Loucy (cell line): ENCODE results near the gene RORC.

Experiments used
- H2AFZ ChIP-seq: fragments of 200-600 bp; sonication (generic); 2 replicates; pipeline ENCODE4 v1.6.0; 2016; ENCODE audit warnings: antibody characterized with exemption, mild to moderate bottlenecking, low read length, moderate library complexity
- H3F3A ChIP-seq: fragments of 200-600 bp; 2 replicates; pipeline ENCODE4 v1.6.0; 2016; ENCODE audit warnings: antibody characterized with exemption, low read depth, mild to moderate bottlenecking
- H3K27me3 ChIP-seq: fragments of 200-600 bp; sonication (generic); 2 replicates; pipeline ENCODE4 v1.6.1; 2014; ENCODE audit warnings: low read length, mild to moderate bottlenecking; ENCODE audit not compliant: insufficient read depth, poor library complexity, severe bottlenecking
- H3K36me3 ChIP-seq: fragments of 200-600 bp; sonication (generic); 2 replicates; pipeline ENCODE4 v1.6.1; 2016; ENCODE audit warnings: low read length; ENCODE audit not compliant: insufficient read depth
- H3K4me1 ChIP-seq: fragments of 200-600 bp; sonication (generic); 2 replicates; pipeline ENCODE4 v1.5.1; 2014; ENCODE audit warnings: low read length, mild to moderate bottlenecking; ENCODE audit not compliant: insufficient read depth, poor library complexity, severe bottlenecking
- H3K4me2 ChIP-seq: fragments of 200-600 bp; sonication (generic); 2 replicates; pipeline ENCODE4 v1.6.0; 2014; ENCODE audit warnings: antibody characterized with exemption, low read length, low read depth, mild to moderate bottlenecking; ENCODE audit not compliant: poor library complexity, severe bottlenecking
- H3K4me3 ChIP-seq: fragments of 200-600 bp; sonication (generic); 2 replicates; pipeline ENCODE4 v1.5.1; 2014; ENCODE audit warnings: low read length, mild to moderate bottlenecking, mixed read lengths; ENCODE audit not compliant: poor library complexity, severe bottlenecking
- H3K79me2 ChIP-seq: fragments of 200-600 bp; sonication (generic); 2 replicates; pipeline ENCODE4 v1.6.1; 2014; ENCODE audit warnings: low read length; ENCODE audit not compliant: insufficient read depth
- H3K9ac ChIP-seq: fragments of 200-600 bp; sonication (generic); 2 replicates; pipeline ENCODE4 v1.6.0; 2014; ENCODE audit warnings: mild to moderate bottlenecking, low read depth, low read length, moderate library complexity; ENCODE audit not compliant: poor library complexity, severe bottlenecking
- H3K9me2 ChIP-seq: fragments of 200-600 bp; sonication (generic); replicated peaks from 2 replicates; pipeline ENCODE4 v1.6.1; 2016; ENCODE audit warnings: low read depth, low read length, mixed read lengths
- H3K9me3 ChIP-seq: fragments of 200-600 bp; sonication (generic); 2 replicates; pipeline ENCODE4 v1.6.1; 2014; ENCODE audit warnings: mild to moderate bottlenecking, antibody characterized with exemption, low read length, low read depth; ENCODE audit not compliant: insufficient read depth
- H4K20me1 ChIP-seq: fragments of 200-600 bp; sonication (generic); 2 replicates; pipeline ENCODE4 v1.6.0; 2014; ENCODE audit warnings: antibody characterized with exemption, low read length, mild to moderate bottlenecking; ENCODE audit not compliant: insufficient read depth, poor library complexity, severe bottlenecking
- CTCF ChIP-seq: fragments of 200-600 bp; sonication (generic); conservative IDR thresholded peaks from 2 replicates; pipeline ENCODE4 v1.5.1; 2014; ENCODE audit warnings: mild to moderate bottlenecking, antibody characterized with exemption, low read length
- EZH2phosphoT487 ChIP-seq: fragments of 200-600 bp; IDR thresholded peaks from 2 replicates; pipeline ENCODE4 v1.6.1; 2018; ENCODE audit warnings: antibody characterized with exemption, mild to moderate bottlenecking, moderate library complexity, borderline replicate concordance

Gene RORC

GRCh38 chr1:151803915-151804314, 27.7 kb downstream of the RORC start:
- Histone ChIP-seq H2AFZ (no peak overlapping the region), H3K27me3 (no peaks in the 10 kb centered on the region), H3K36me3 (no peaks in the 10 kb centered on the region), H3K79me2 (no peaks in the 10 kb centered on the region), H3K4me3 (no peak overlapping the region), H3F3A (no peaks in the 10 kb centered on the region), H3K4me2 (no peak overlapping the region), H3K9me3 (no peaks in the 10 kb centered on the region), H4K20me1 (no peaks in the 10 kb centered on the region), H3K9me2 (no peaks in the 10 kb centered on the region), H3K9ac (no peak overlapping the region), H3K4me1 (no peaks in the 10 kb centered on the region)
- TF ChIP-seq EZH2phosphoT487, result no peak
- no peak for TF ChIP-seq CTCF

GRCh38 chr1:151803164-151803563, 28.4 kb downstream of the RORC start:
- Histone ChIP-seq H3K9ac (no peak overlapping the region), H3K36me3 (no peaks in the 10 kb centered on the region), H3K27me3 (no peaks in the 10 kb centered on the region), H3K9me2 (no peaks in the 10 kb centered on the region), H3K4me3 (no peak overlapping the region), H4K20me1 (no peaks in the 10 kb centered on the region), H3F3A (no peaks in the 10 kb centered on the region), H3K4me1 (no peaks in the 10 kb centered on the region), H3K79me2 (no peaks in the 10 kb centered on the region), H3K9me3 (no peaks in the 10 kb centered on the region), H3K4me2 (no peak overlapping the region), H2AFZ (no peak overlapping the region)
- no peak for TF ChIP-seq CTCF
- no peak for TF ChIP-seq EZH2phosphoT487

- Histone ChIP-seq H3K9me2 (no peaks in the 10 kb centered on the region), H4K20me1 (no peaks in the 10 kb centered on the region), H3K9me3 (no peaks in the 10 kb centered on the region), H2AFZ (no peak overlapping the region), H3K4me3 (no peak overlapping the region), H3K36me3 (no peaks in the 10 kb centered on the region), H3K9ac (no peak overlapping the region), H3F3A (no peaks in the 10 kb centered on the region), H3K4me2 (no peak overlapping the region), H3K4me1 (no peaks in the 10 kb centered on the region), H3K79me2 (no peaks in the 10 kb centered on the region), H3K27me3 (no peaks in the 10 kb centered on the region)
- TF ChIP-seq CTCF (no peak), EZH2phosphoT487 (no peak)
Observed at GRCh38 chr1:151802372-151802771, 29.2 kb downstream of the RORC start.
